ENCODE data around the gene MAD1L1.

GRCh38 chr7:2012044-2012900, 220.5 kb downstream of the MAD1L1 start:
- TF ChIP-seq CTCF (conservative IDR thresholded peaks at IDR 0.05), result no peak
- no peak for TF ChIP-seq EZH2 (IDR thresholded peaks at IDR 0.05; ENCODE audit: low read depth)

All from PC-9 (cell line).